ENCODE data around the gene NKAPL. TPM values are rescaled to one million over a fixed set of nuclear protein-coding genes. Genes with fewer than 3 reads are reported as not detected.

Gene NKAPL
- total and polyA plus RNA-seq, 2 of the 13 experiments (the other 11 are each of a cell fraction or from before 2014, with no cell fraction given) = not detected

DNA sequence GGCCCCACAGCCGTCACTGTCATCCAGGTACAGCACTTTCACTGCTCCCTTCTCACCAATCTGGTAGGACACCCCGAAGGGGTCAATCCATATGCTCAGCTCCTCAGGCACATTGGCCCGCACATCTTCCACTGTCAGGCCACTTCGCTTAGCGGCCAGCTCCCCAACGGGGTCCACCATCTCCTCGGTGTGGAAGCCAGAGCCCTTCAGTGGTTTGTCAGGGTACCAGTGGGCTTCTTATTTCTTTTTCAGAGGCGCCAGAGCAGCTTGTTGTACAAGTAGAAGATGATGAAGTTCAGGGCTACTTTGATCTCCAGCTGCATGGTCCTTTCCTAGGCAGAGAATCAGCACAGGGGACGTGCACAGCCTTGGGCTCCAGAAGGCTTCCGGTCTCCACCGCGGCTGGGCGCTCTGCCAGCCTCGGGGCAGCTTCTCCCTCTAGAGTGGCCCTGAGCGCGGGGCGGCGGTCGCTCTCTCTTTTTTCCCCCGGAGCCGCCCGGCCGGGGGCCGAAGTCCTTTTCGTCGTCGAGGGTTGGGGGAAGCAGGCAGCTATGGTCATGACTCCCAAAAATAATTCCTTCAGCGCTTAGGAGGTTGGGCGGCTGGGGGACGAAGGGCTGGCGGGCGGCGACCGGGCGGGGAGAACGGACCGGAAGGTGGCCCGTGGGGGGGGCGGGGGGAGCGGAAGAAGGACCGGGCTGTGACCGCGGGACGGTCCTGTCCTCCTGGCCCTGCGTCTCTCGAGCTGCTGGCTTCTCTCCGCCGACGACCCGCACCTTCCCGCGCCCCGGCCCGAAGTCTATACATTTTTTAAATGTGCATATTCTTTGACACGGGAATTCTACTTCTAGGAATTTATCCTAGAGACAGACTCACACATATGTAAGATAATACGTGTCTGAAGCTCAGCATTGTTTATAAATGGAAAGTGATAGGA is 40.5 kb upstream of the NKAPL start (continued):
- 0 out of 2 replicates have a peak, but pooled peaks have one; percentile 21 for TF ChIP-seq PPARG (CRISPR knock-in tag; conservative IDR thresholded peaks at IDR 0.05)
- no peak for TF ChIP-seq ZNF33B (CRISPR knock-in tag; IDR thresholded peaks at IDR 0.05)
- TF ChIP-seq REPIN1 (CRISPR knock-in tag; IDR thresholded peaks at IDR 0.05; ENCODE audit: borderline replicate concordance, low read depth) = peak; percentile 74
- TF ChIP-seq KDM3A (CRISPR knock-in tag; IDR thresholded peaks at IDR 0.05; ENCODE audit: low read depth) = no peak
- TF ChIP-seq ARNTL (CRISPR knock-in tag; IDR thresholded peaks at IDR 0.05) = no peak
- no peak for TF ChIP-seq PCBP2 (optimal IDR thresholded peaks at IDR 0.05; ENCODE audit: low read depth, low read length, poor library complexity, severe bottlenecking)
- TF ChIP-seq, protein P1, sequence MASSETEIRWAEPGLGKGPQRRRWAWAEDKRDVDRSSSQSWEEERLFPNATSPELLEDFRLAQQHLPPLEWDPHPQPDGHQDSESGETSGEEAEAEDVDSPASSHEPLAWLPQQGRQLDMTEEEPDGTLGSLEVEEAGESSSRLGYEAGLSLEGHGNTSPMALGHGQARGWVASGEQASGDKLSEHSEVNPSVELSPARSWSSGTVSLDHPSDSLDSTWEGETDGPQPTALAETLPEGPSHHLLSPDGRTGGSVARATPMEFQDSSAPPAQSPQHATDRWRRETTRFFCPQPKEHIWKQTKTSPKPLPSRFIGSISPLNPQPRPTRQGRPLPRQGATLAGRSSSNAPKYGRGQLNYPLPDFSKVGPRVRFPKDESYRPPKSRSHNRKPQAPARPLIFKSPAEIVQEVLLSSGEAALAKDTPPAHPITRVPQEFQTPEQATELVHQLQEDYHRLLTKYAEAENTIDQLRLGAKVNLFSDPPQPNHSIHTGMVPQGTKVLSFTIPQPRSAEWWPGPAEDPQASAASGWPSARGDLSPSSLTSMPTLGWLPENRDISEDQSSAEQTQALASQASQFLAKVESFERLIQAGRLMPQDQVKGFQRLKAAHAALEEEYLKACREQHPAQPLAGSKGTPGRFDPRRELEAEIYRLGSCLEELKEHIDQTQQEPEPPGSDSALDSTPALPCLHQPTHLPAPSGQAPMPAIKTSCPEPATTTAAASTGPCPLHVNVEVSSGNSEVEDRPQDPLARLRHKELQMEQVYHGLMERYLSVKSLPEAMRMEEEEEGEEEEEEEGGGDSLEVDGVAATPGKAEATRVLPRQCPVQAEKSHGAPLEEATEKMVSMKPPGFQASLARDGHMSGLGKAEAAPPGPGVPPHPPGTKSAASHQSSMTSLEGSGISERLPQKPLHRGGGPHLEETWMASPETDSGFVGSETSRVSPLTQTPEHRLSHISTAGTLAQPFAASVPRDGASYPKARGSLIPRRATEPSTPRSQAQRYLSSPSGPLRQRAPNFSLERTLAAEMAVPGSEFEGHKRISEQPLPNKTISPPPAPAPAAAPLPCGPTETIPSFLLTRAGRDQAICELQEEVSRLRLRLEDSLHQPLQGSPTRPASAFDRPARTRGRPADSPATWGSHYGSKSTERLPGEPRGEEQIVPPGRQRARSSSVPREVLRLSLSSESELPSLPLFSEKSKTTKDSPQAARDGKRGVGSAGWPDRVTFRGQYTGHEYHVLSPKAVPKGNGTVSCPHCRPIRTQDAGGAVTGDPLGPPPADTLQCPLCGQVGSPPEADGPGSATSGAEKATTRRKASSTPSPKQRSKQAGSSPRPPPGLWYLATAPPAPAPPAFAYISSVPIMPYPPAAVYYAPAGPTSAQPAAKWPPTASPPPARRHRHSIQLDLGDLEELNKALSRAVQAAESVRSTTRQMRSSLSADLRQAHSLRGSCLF (CRISPR knock-in tag; IDR thresholded peaks at IDR 0.05; ENCODE audit: borderline replicate concordance) = no peak; the same call in 1 of the 2 replicates
- no peak; the same call in 1 of the 2 replicates for TF ChIP-seq BCL6 (CRISPR knock-in tag; IDR thresholded peaks at IDR 0.05)
- TF ChIP-seq ZSCAN12 (CRISPR knock-in tag; IDR thresholded peaks at IDR 0.05) = no peak
- no peak for TF ChIP-seq CAMTA2 (CRISPR knock-in tag; IDR thresholded peaks at IDR 0.05; ENCODE audit: borderline replicate concordance)
- TF ChIP-seq ZFX (CRISPR knock-in tag; IDR thresholded peaks at IDR 0.05; ENCODE audit: low read depth) = peak; percentile 63
- no peak; the same call in 1 of the 2 replicates for TF ChIP-seq ZNF431 (CRISPR knock-in tag; IDR thresholded peaks at IDR 0.05; ENCODE audit: borderline replicate concordance, low read depth)
- TF ChIP-seq, protein P2, sequence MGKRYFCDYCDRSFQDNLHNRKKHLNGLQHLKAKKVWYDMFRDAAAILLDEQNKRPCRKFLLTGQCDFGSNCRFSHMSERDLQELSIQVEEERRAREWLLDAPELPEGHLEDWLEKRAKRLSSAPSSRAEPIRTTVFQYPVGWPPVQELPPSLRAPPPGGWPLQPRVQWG (CRISPR knock-in tag; IDR thresholded peaks at IDR 0.05; ENCODE audit: borderline replicate concordance, low read depth) = no peak
- TF ChIP-seq, protein P3, sequence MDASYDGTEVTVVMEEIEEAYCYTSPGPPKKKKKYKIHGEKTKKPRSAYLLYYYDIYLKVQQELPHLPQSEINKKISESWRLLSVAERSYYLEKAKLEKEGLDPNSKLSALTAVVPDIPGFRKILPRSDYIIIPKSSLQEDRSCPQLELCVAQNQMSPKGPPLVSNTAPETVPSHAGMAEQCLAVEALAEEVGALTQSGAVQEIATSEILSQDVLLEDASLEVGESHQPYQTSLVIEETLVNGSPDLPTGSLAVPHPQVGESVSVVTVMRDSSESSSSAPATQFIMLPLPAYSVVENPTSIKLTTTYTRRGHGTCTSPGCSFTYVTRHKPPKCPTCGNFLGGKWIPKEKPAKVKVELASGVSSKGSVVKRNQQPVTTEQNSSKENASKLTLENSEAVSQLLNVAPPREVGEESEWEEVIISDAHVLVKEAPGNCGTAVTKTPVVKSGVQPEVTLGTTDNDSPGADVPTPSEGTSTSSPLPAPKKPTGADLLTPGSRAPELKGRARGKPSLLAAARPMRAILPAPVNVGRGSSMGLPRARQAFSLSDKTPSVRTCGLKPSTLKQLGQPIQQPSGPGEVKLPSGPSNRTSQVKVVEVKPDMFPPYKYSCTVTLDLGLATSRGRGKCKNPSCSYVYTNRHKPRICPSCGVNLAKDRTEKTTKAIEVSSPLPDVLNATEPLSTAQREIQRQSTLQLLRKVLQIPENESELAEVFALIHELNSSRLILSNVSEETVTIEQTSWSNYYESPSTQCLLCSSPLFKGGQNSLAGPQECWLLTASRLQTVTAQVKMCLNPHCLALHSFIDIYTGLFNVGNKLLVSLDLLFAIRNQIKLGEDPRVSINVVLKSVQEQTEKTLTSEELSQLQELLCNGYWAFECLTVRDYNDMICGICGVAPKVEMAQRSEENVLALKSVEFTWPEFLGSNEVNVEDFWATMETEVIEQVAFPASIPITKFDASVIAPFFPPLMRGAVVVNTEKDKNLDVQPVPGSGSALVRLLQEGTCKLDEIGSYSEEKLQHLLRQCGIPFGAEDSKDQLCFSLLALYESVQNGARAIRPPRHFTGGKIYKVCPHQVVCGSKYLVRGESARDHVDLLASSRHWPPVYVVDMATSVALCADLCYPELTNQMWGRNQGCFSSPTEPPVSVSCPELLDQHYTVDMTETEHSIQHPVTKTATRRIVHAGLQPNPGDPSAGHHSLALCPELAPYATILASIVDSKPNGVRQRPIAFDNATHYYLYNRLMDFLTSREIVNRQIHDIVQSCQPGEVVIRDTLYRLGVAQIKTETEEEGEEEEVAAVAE (CRISPR knock-in tag; IDR thresholded peaks at IDR 0.05; ENCODE audit: borderline replicate concordance) = no peak
- TF ChIP-seq RFX3 (CRISPR knock-in tag; IDR thresholded peaks at IDR 0.05) = no peak
- 0 out of 2 replicates have a peak, but pooled peaks have one; percentile 11 for TF ChIP-seq HDAC2 (CRISPR knock-in tag; IDR thresholded peaks at IDR 0.05)
- no peak for TF ChIP-seq ISX (CRISPR knock-in tag; conservative IDR thresholded peaks at IDR 0.05)
- no peak; the same call in 1 of the 2 replicates for TF ChIP-seq SSRP1 (CRISPR knock-in tag; IDR thresholded peaks at IDR 0.05)
- no peak for TF ChIP-seq NR2F1 (CRISPR knock-in tag; IDR thresholded peaks at IDR 0.05)

Measured in HepG2 (cell line).